T-helper 2 cell (primary cell): ENCODE measurements around the gene CCNL2.
"Not testable (repeated sequence)": the region's sequence is repeated elsewhere in the genome, so short reads cannot be mapped to it uniquely, and the experiment has no call there.

ENCODE experiments used
- DNase-seq, 5 experiments: peaks; one replicate each; pipeline versions ENCODE4 v3.0.0 to v3.0.0-alpha.2; 2012 to 2022

Gene CCNL2

DNA sequence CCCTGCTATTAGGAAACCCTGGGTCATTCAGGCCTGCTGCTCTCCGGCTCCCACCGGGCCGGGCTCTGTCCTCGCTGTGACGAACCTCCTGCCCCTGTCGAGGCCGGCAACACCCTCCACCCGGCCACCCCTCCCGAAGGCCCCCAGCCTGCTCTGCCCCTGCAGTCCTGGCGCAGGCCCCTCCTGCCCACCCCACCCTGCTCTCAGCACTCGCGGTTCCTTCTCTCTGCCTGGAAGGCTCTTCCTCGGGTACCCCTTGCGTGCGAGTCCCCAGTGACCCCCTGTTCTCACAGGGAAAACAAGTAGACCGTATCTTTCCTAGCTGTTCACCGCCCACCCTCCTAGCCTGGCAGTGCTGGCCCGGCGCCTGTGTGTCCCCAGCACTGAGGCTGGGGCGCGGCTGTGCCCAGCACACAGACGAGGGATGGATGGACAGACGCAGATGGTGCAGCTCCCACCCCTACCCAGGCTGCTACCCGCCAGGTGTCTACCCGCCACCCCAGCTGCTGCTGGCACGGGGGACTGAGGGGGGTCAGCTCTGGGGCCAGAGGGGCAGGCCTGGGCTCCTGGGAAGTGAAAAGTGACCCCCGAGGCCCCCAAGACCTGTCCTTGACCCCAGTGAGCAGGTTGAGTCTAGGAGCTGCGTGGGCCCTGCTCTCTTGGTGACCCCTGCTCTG is 33.3 kb upstream of the CCNL2 start:
- no peak for DNase-seq

DNA sequence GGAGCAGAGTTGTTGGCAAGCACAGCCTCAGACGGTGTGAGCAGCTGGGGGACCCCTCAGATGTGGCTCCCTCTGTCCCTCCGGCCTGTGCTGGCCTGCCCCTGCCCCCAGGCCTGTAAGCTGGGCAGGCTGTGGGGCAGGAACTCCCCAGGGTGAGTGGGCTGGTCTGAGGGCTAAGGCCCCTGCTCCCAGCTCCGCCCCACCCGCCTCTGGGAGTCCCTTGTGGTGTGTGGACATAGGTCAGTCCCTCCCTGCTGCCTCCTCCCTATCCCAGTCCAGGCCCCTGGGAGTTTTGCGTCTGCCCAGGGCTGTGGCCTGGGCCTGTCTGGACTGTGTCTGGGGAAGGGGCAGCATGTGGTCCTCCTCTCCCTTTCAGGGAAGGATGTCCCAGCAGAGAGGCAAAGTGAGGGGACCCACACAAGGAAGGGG is 32.7 kb upstream of the CCNL2 start:
- no peak for DNase-seq

DNA sequence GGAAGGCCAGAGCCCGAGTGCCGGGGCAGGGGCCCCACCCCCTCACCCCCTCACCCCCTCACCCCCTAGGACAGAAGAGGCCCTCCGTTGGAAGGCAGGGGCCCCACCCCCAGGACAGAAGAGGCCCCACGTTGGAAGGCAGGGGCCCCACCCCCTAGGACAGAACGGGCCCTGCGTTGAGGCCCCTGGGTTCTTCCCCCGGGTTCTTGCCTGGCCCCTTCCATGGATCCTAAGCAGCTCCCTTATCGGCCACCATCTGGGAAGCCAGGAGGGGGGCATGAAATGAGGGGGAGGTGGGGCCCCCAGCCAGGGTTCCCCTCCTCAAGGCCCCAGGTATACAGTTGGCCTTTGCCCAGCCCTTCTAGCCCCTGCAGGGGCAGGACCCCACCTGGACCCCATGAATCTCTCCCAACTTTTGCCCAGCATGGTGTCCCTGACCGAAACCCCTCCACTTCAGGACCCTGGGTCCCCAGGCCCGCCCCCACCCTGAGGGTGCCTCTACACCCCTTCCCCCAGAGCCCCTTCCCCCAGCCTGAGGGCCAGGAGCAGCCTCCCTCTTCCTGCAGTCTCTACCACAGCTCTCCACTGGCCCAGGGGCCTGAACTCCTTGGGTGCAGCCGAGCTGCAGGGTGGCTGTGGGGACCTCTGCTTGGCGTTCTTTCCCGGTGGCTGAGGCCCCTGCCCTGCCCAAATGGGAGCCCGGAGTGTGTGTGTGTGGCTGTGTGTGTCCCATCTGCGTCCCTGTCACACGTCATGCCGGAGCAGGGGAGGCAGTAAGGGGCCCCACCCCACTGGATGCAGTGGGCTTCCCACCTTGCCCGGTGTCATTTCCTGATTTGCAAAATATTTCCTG is 32.1 kb upstream of the CCNL2 start:
- DNase-seq, result no peak

DNA sequence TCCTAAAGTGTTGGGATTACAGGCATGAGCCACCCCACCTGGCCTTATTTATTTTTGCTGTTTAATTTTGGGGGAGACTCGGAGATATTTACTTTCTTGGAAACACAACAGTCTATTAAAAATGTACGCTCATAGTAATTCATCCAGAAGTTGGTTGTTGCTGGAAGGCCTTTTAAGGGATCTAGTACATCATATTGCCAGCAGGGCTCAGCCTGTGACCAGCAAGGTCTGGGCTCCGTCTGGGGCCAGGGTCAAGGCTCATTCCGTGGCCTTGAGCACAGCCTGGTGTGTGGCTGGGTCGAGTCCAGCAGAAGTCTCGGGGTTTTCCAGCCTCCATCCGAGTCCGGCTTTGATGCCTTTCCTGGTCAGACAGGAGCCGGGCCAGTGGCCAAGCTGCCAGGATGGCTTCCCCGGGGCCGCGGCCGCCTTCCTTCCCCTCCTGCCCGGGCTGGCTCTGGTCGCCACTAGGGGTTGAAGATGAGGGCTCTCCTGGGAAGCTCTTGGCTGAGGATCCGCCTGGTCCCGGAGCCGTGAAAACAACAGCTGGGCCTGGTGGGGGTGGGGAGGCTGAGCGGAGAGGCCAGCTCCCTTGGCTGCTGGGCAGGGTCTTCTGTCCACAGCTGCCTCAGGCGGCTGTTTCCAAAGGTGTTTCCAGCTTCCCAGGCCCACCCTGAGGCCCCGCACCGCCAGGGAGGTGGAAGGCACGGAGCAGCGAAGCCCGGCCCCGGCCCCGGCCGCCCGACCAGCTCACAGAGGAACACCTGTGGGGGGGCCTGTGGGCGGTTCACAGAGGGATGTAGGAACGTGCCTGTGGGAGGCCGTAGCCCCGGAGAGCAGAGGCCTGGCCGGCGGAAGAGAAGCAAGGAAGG is 31.2 kb upstream of the CCNL2 start:
- DNase-seq, result no peak

DNA sequence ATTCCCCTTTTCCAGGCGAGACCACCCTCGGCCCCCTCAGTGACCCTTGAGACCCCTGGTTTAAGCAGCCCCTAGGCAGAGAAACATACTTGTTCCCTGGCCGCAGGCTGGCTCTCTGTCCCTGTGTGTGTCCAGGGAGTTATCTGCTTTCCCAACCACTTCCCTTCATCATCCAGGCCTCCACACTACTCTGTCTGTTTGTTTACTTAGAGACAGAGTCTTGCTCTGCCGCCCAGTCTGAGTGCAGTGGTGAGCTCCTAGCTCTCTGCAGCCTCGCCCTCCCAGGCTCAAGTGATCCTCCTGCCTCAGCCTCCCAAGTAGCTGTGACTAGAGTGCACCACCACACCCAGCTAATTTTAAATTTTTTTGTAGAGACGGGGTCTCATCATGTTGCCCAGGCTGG is 30.5 kb upstream of the CCNL2 start:
- no peak for DNase-seq

DNA sequence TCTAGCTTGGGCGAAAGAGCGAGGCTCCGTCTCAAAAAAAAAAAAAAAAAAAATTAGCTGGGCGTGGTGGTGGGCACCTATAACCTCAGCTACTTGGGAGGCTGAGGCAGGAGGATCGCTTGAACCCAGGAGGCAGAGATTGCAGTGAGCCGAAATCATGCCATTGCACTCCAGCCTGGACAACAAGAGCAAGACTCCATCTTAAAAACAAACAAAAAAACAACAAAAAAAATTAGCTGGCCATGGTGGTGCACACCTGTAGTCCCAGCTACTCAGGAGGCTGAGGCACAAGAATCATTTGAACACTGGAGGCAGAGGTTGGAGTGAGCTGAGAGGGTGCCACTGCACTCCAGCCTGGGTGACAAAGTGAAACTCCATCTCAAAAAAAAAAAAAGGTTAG is 29.8 kb upstream of the CCNL2 start:
- not testable (repeated sequence) for DNase-seq

DNA sequence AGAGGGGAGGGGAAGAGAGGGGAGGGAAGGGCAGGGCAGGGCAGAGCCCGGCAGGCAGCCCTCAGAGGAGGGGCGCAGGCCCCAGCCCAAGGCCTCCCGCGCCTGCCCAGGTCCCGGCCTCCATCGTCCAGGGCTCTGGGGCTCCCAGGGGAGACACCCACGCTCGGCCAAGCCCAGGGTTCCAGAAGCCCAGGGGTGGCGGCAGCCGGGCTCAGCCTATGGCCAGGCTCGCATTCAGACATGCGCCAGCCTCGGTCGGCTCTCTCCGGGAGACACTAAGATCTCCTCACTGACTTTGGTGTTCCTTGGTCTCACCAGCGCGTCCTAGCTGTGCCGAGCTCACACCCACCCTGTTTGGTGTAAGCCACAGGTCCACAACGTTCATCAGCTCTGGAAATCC is 29.0 kb upstream of the CCNL2 start:
- no peak for DNase-seq

DNA sequence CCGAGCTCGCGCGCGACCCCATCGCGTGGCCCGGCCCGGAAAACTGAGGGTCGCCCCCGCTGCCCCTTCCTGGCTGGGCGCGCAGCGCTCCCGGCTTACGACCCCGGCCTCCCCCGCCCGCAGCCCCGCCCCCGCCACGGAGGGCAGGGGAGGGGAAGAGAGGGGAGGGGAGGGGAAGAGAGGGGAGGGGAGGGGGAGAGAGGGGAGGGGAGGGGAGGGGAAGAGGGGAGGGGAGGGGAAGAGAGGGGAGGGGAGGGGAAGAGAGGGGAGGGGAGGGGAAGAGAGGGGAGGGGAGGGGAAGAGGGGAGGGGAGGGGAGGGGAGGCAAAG is 28.6 kb upstream of the CCNL2 start:
- no peak for DNase-seq

DNA sequence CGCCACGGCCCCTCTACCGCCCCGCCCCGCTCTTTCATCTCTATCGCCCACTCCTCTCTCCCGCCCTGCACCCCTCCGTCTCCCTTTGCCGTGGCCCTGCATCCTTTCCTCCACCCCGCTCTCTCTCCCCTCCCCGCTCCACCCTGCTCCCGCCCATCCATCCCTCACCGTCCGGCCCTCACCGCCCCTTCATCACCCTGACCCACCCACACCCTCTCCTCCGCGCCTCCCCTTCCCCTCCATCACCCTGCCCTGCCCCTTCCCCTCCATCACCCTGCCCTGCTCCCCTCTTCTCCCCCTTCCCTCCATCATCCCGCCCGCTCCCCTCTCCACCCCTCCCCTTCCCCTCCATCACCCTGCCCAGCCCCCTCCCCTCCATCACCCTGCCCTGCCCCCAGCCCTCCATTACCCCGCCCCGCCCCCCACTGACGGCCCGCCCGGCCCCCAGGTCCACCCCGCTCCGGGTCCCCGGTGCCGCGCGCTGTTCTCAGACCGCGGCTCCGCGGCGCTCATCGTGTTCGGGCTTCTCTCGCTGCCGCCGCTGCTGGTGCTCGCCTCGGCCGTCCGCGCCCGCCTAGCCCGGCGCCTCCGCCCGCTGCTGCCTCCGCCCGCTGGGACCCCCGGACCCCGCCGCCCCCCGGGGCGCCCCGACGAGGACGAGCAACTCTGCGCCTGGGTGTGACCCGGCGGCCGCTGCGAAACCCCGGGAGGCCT is 28.1 kb upstream of the CCNL2 start:
- no peak for DNase-seq

DNA sequence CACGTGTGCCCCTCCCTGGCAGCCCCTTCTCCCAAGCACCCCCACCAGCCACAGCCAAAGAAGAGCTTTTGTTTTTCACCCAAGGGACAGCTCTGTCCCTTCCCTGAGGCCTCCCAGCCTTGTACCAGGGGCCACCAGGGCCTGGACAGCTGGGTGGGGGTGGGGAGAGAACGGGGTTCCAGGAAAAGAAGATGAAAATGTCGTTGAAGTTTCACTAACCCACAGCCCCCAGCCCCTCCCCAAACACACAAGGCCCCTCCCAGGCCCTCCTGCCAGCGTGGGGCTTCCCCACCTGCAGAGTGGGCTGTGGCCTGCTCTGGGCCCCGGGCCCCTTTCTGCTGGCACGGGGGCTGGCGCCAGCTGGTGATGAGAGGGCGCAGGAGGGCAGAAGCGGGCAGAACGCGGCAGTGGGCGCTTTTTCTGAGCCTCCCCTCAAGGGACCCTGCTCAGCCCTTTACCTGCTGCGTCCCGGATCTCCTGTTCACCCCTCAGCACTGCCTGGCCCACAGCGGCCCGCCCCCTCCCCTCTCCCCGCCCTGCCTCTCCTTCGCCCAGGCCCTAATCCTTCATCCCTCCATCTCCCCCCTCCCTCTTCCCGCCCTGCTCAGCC is 27.5 kb upstream of the CCNL2 start:
- DNase-seq, result no peak

DNA sequence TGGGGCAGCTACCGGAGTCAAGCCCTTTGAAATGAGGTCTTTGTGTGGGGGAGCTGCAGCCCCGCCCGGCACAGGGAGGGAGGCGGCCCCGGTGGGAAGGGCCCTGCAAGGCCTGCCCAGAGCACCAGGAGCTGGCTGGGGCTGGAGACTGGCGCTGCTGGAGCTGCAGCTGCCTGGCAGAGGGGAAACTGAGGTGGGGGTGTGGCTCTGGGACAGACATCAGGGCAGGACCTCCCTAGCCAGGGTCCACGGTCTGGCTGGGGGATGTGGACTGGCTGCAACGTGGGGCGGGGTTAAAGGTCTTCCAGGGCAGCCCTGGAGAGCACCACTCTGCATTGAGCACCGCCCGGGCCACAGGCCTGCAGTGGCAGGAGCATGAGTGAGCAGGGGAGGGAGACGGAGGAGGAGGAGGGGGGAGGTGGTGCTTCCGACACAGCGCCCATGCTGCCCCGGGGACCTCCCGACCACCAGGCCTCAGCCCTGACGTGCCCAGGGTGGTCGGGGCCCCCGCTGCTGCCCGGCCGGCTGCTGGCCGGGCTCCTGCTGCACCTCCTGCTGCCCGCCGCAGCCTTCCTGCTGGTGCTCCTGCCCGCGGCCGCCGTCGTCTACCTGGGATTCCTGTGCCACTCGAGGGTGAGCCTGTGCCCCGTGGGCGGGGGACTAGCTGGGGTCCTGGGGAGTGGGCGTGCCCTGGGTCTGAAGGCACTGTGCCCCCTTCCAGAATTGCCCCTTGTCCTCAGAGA is 26.8 kb upstream of the CCNL2 start:
- no peak for DNase-seq

DNA sequence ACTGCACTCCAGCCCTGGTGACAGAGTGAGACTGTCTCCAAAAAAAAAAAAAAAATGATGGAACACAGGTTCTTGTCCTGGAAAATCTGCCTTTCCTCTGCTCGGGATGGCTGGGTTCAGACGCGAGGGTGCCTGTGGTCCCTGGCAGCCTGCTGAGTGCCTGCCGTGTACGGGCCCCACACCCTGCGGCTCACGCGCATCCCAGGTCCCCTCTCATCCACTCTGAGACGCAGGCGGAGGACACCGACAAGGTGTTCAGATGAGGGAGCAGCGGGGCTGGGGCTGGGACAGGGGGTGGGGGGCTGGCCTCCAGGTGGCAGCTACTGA is 26.3 kb upstream of the CCNL2 start:
- no peak for DNase-seq

DNA sequence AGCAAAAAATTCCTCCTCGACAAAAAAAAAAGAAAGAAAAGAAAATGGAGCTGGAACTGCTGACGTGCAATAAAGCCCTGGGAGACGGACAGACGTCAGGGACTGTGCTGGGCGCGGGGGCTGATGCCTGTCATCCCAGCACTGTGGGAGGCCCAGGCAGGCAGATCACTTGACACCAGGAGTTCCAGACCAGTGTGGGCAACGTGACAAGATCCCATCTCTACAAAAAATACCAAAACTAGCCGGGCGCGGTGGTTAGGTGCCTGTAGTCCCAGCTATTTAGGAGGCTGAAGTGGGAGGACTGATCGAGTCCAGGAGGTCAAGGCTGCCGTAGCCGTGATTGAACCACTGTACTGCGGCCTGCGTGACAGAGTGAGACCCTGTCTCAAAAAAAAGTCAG is 25.6 kb upstream of the CCNL2 start:
- no peak for DNase-seq

DNA sequence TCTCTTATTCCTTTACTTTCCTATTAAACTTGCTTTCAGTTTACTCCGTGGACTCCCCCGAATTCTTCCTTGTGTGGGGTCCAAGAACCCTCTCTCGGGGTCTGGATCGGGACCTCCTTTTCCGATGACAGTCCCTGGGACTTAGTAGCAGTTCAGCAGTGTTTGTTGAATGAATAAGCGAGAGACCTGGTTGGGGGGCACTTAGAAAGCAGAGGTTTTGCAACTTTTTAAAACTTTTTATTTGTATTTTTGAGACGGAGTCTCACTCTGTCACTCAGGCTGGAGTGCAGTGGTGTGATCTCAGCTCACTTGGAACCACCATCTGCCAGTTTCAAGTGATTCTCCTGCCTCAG is 24.1 kb upstream of the CCNL2 start:
- DNase-seq, result no peak

DNA sequence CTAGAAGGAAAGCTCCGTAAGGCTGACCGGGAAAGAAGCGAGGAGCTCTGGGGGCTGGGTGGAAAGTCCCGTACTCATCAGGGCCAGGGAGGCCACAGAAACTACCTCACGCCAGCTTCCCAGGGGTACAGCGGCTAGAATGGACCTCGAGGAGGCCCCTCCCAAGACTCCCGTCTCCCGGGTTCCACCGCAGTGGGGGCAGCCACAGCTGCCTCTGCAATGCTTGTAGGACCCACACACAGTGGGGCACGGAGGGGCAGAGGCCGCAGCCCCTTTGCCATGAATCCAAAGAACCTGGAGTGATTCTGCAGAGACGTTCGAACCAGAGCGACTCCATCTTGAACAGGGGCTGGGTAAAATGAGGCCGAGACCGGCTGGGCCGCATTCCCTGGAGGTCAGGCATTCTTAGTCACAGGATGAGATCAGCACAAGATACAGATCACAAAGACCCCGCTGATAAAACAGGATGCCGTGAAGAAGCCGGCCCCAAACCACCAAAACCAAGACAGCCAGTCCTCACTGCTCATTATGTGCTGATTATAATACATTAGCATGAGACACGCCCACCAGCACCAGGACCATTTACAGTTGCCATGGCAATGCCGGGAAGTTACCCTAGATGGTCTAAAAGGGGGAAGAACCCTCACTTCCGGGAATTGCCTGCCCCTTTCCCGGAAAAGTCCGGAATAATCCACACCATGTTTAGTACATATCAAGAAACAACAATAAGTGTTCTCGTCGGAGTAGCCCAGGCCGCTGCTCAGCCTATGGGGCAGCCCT is 23.5 kb upstream of the CCNL2 start:
- no peak for DNase-seq

DNA sequence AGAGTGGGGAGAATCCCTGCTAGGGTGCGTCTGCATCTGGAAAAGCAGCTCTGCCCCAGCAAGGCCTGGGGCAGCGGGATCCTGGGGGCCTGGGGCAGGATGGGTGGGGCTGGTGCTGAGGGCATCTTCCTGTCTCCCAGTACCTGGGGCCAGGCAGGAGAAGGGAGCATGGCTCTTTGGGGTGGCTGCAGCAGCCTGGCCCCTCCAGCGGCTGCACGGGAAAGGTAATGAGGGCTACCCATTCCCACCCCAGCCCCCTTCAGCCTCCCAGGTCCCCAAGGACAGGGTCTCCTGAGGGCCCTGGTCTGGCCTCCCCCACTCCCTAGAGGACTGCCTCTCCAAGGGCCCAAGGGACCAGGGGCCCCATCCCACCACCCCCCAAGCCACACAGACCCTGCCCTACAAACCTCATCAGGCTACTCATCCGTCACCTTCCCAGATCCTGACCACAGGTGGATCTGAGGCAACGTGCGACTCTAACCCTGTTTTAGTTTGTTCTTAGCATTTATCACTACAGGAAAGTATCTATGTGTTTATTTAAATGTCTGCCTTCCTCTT is 22.9 kb upstream of the CCNL2 start:
- no peak for DNase-seq

DNA sequence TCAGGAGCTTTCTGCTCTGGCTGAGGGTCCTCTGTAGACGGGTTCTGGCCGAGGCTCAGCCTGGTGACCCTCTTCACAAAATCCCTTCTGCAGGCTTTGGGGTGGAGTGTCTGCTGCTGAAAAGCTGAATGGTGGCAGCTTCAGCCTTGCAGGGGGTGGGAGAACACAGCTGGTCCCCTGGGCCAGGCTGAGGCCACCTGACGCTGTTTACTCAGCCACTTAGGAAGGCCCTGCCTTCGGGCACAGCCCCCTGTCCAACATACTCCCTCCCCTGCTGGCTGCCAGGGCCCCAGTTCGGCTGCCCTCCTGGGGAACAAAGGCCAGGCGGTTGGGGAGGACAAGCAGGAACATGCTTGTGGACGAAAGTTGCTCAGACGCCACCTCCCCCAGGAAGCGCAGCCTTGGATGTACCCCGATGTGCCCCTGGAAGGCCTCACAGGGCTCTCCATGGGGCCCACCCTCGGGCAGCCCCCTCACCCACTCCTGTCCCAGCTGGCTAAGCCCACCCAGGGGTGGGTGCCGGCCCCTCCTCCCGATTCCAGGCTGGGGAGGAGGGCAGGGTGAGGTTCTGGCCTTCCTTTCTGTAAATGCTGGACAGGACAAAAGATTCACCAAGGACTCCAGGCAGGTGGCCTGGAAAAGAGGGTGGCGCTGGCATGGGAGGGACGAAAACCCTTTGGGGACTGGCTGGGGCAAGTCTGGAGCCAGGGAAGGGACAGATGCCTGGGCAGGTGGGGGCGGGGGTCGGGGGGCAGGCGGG is 22.2 kb upstream of the CCNL2 start, which contains the start of gene ANKRD65:
Gene ANKRD65 (minus strand): TSS at position 130 of the 760 bp plus-strand sequence. CDS start 271 bp downstream, outside the sequence.
- DNase-seq, result no peak

DNA sequence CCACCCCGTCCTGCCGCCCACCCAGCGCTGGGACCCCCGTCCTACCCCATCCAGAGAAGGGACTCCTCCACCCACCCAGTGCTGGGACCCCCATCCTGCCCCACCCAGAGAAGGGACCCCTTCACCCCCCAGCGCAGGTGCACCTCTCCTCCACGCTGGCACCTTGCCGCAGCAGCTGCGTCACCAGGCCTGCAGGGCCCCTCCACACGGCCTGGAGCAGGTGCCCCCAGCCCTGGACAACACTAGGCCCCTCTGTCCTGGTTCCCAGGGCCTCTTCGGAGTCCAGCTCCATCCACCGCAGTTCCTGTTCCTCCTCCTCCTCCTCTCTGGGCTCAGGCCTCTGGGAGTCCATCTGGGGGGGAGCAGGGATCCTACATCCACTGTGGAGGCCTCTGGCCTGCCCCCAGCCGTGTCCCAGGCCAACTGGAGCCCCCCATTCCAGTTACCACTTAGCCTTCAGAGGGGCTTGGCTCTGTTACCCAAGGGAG is 21.6 kb upstream of the CCNL2 start:
- no peak for DNase-seq

DNA sequence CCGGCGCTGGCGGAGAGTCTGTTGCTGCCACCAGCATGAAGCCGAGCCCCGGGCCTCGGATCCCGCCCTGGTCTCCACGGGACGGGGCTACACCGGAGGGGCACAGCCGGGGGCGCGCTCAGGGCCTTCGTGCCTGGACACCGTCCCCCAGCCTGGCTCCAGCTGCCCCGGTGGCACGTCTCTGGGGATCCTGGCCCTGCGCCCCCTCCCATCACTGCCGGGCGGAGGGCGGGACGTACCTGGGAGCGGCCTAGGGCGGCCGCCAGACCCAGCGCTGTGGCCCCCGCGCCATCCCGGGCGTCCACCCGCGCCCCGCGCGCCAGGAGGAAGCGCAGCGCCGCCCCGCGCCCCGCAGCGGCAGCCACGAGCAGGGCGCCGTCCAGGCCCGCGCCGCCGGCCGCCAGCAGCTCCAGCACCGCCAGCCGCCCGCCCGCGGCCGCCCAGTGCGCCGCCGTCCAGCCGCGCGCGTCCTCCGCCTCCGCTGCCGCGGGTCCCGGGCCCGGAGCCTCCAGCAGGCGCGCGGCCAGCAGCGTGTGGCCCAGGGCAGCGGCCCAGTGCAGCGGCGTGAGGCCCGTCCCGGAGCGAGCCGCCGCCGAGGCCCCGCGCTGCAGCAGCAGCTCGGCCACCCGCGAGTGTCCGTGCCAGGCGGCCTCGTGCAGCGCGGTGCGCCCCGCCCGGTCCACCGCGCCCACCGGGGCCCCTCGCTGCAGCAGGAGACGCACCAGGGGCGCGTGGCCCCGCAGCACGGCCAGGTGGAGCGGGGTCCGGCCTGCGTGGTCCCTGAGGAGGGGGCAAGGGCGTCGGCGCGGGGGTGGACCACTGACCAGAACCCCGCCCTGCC is 20.9 kb upstream of the CCNL2 start:
- no peak for DNase-seq
